ENCODE data around the gene SPAG4. TPM values are rescaled to one million over a fixed set of nuclear protein-coding genes. Genes with fewer than 3 reads are reported as not detected.

SPAG4 gene
- total RNA-seq, 1 donor = 5.6 TPM

DNA sequence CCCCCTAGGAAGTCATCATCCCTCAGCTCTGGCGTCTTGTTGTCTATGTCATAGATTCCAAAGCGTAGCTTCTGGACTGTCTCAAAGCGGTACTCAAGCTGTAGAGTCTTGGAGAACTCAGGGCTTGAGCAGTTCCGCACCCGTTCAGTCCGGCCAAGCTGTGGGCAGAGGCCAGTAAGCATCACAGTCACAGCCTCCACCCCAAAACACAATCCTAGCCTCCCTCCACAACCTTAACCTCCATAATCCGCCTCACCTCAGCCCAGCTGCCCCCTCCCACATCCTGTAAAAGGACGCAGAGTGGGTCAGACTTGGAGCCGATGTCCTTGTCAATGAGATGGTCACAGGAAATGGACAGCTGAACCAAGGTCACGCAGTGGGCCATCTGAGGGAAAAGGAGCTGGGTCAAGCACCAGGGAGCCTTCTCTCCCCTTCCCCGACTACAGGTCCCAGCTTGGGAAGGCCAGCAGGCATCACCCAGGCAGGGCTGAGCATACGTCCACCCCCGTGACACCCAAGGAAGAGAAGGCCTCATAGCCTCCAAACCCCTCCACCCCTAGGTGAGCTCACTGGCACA is 17.0 kb downstream of the SPAG4 start:
- no peak overlapping the region for H3K4me3 ChIP-seq (ENCODE audit: low read depth, low read length)
- TF ChIP-seq, protein P1, sequence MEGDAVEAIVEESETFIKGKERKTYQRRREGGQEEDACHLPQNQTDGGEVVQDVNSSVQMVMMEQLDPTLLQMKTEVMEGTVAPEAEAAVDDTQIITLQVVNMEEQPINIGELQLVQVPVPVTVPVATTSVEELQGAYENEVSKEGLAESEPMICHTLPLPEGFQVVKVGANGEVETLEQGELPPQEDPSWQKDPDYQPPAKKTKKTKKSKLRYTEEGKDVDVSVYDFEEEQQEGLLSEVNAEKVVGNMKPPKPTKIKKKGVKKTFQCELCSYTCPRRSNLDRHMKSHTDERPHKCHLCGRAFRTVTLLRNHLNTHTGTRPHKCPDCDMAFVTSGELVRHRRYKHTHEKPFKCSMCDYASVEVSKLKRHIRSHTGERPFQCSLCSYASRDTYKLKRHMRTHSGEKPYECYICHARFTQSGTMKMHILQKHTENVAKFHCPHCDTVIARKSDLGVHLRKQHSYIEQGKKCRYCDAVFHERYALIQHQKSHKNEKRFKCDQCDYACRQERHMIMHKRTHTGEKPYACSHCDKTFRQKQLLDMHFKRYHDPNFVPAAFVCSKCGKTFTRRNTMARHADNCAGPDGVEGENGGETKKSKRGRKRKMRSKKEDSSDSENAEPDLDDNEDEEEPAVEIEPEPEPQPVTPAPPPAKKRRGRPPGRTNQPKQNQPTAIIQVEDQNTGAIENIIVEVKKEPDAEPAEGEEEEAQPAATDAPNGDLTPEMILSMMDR (IDR thresholded peaks at IDR 0.05; ENCODE audit: insufficient read depth, low read depth, low read length) = no peak
- no peak for DNase-seq (ENCODE audit: low read depth)

DNA sequence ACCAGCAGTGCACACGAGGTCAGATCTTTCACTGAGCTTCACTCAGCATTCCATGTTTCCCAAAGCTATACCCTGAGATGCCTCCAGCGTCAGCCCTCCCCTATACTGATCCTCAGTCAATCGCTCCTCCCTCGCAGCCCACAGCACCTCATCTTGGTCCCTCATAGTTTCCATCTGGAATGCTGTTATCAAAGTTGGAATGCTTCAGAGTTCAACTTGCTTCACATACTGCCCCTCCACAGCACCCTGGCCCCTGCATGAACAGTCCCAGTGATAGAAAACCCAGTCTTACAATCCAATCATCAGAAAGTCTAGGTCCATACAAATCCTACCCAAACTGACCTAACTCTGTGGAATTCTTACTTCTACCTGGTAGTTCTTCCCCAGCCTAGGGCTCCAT is 20.0 kb downstream of the SPAG4 start:
- no peak for DNase-seq (ENCODE audit: low read depth)
- no peak overlapping the region for H3K4me3 ChIP-seq (ENCODE audit: low read depth, low read length)
- TF ChIP-seq, protein P1 (IDR thresholded peaks at IDR 0.05; ENCODE audit: insufficient read depth, low read depth, low read length) = no peak

DNA sequence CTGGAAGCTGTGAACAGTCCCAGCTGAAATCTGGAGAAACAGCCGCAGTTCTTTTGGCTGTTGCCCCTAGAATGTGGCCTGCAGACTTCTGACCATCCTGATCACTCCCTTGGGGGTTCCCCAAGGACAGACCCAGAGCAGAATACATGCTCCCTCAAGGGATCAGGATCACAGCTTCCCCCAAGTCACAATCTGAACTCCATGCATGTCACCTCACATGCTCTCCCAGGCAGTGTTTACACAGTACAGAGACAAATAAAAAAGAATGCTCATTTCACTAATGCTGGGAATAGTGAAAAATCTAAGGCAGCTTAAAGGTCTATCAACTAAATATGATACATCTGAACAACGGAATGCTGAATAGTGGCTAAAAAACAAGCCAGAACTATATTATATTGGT is 20.5 kb downstream of the SPAG4 start:
- H3K4me3 ChIP-seq (ENCODE audit: low read depth, low read length) = no peak overlapping the region
- TF ChIP-seq, protein P1 (IDR thresholded peaks at IDR 0.05; ENCODE audit: insufficient read depth, low read depth, low read length) = no peak
- DNase-seq (ENCODE audit: low read depth) = no peak

DNA sequence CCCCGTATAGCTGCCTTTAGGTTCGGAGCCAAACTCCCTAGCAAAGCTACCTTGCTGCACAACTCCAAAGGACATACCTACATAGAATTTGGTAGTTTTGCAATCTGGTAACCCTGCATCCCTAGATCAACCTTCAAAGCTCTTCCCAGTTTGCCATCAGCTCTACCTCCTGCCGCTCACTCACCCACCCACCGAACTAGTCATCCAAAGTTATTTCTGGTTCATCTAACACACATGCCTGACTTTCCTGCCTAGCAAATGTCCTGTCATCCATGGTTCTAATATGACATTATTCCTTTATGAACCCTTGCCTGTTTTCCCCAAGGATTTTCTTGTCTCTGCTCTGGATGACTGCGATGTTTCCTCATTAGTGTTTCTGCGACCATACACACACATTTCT is 21.6 kb downstream of the SPAG4 start:
- DNase-seq (ENCODE audit: low read depth) = no peak
- TF ChIP-seq, protein P1 (IDR thresholded peaks at IDR 0.05; ENCODE audit: insufficient read depth, low read depth, low read length) = no peak
- H3K4me3 ChIP-seq (ENCODE audit: low read depth, low read length) = no peak overlapping the region

DNA sequence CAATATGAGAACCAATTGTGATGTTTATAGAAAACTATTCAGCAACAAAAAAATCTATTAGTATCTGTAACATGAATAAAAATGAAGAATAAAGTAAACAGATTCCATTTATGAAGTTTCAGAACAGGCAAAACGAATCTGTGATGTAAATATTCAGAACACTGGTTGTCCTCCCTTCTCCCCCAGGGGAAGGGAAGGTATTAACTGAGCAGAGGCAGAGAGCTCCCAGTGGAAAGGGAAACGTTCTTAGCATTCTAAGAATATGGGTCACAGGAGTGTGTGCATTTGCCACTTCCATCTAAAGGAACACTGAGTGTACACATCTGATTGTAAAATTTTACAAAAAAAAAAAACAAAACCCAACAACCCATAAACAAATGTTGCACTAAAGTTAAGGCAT is 23.1 kb downstream of the SPAG4 start:
- TF ChIP-seq, protein P1 (IDR thresholded peaks at IDR 0.05; ENCODE audit: insufficient read depth, low read depth, low read length) = no peak
- peak; percentile 34 for DNase-seq (ENCODE audit: low read depth)
- H3K4me3 ChIP-seq (ENCODE audit: low read depth, low read length) = no peak overlapping the region

DNA sequence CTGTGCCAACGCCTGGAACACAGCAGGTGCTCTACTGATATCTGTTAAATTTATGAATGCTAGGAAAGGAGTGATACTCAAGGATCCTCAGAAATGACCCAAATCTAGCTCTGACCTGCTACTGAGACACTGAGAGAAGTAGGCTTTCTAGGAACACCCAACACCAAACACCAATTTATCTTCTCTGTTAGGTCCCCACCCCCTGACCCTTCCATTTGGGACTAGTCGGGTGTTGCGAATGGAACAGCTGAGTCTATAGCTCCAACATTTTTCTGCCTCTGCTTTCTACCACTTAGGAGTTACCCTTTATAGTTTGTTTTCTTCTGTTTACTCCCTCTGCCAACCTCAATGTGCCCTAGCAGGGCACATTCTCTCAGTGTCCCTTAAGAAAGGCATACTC is 25.1 kb downstream of the SPAG4 start:
- DNase-seq (ENCODE audit: low read depth) = no peak
- TF ChIP-seq, protein P1 (IDR thresholded peaks at IDR 0.05; ENCODE audit: insufficient read depth, low read depth, low read length) = no peak
- H3K4me3 ChIP-seq (ENCODE audit: low read depth, low read length) = no peak overlapping the region

DNA sequence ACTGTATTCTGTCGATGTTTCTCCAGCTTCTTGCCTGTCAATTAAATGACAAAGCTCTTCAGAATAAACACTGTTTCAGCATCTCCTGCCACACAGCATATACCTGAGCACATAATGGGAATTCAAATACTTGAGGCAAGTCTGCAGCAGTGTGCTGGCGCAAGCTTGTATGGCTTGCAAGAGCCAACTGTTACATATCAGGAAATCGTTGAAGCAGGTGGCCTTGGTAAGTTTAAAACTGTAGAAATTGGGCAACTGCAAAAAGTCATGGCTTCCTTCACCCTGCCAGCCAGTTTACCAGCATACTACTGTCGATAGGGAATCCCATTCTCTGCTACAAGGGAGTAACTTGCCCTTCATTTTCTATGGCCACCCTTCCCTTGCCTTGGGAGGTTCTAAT is 26.1 kb downstream of the SPAG4 start:
- DNase-seq (ENCODE audit: low read depth) = no peak
- TF ChIP-seq, protein P1 (IDR thresholded peaks at IDR 0.05; ENCODE audit: insufficient read depth, low read depth, low read length) = no peak
- no peak overlapping the region for H3K4me3 ChIP-seq (ENCODE audit: low read depth, low read length)
